SKM-1 treated with dmso at 0.1 percent for 144 hours (cell line): ENCODE measurements around the gene PFKFB1.

ENCODE experiments used
- DNase-seq: peaks from one replicate; lab custom pipeline; 2025; ENCODE audit not compliant: unreplicated experiment; lab: John Stamatoyannopoulos, UW

The PFKFB1 gene

GRCh38 chrX:54928876-54929275 is 65.1 kb downstream of the PFKFB1 start:
- DNase-seq: no peak

- no peak for DNase-seq
These were observed 67.0 kb downstream of the PFKFB1 start for GRCh38 chrX:54926978-54927377.

GRCh38 chrX:54923376-54923775 is 70.6 kb downstream of the PFKFB1 start:
- no peak for DNase-seq

GRCh38 chrX:54922547-54922946 is 71.4 kb downstream of the PFKFB1 start:
- no peak for DNase-seq

- no peak for DNase-seq
These were observed 72.5 kb downstream of the PFKFB1 start for GRCh38 chrX:54921427-54922021.

- no peak for DNase-seq
These were observed 73.2 kb downstream of the PFKFB1 start, which contains the start of gene TRO for GRCh38 chrX:54920610-54921426. TSS of gene TRO (plus strand) at chrX:54920824. CDS start at chrX:54922247, 1,423 bp downstream.

- no peak for DNase-seq
These were observed 84.0 kb downstream of the PFKFB1 start for GRCh38 chrX:54909941-54910340.

GRCh38 chrX:54894159-54894558 is 99.8 kb downstream of the PFKFB1 start:
- DNase-seq: no peak

- peak; percentile 23 for DNase-seq
These were observed 102.4 kb downstream of the PFKFB1 start for GRCh38 chrX:54891573-54891972.

- DNase-seq: no peak
These were observed 108.2 kb downstream of the PFKFB1 start for GRCh38 chrX:54885740-54886139.
